HEK293T (cell line): Measurements from ENCODE around the gene USP8.

Experiments used
- BHLHE40 ChIP-seq: fragments of 450-650 bp; IDR thresholded peaks from 2 replicates; pipeline ENCODE4 v1.6.1; 2016; ENCODE audit warnings: mild to moderate bottlenecking, moderate library complexity, borderline replicate concordance
- ELF4 ChIP-seq: fragments of 450-650 bp; IDR thresholded peaks from 2 replicates; pipeline ENCODE4 v1.6.1; 2017; ENCODE audit warnings: antibody characterized with exemption
- FOXM1 ChIP-seq: fragments of 450-650 bp; IDR thresholded peaks from 2 replicates; pipeline ENCODE4 v1.6.1; 2017; ENCODE audit warnings: mild to moderate bottlenecking, borderline replicate concordance
- LEF1 ChIP-seq: fragments of 450-650 bp; IDR thresholded peaks from 2 replicates; pipeline ENCODE4 v1.6.1; 2017; ENCODE audit warnings: mild to moderate bottlenecking, borderline replicate concordance

- no peak for TF ChIP-seq ELF4
- no peak for TF ChIP-seq BHLHE40
- TF ChIP-seq FOXM1, result no peak
- no peak for TF ChIP-seq LEF1
Observed at GRCh38 chr15:50493625-50494024, 69.4 kb downstream of the USP8 start.
